ENCODE measurements around the gene RNU1-1.
"Not testable (repeated sequence)": the region's sequence is repeated elsewhere in the genome, so short reads cannot be mapped to it uniquely, and the experiment has no call there.

The RNU1-1 gene

DNA sequence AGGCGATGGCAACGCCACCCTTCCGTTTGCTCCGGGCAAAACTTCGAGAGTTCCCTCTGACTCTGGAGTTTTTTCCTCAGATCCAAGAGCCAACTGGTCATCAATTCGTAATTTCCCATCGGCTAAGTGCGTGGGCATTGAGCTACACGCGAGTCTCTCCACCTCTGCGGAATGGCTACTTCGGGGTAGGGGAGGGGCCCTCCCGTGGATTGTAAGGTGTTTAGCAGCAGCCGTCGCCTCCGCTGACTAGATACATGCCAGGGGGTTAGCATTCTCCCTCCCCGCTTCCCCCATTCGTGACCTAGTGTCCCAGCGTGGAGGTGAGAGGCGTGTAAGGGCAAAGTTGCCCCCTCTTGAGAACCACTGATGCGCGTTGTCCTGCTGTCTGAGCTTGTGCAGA lies 21.8 kb upstream of the RNU1-1 start:
- H3K4me1 ChIP-seq, result peaks cover 0 to 18% (median 8%) of the 10 kb centered on the region in 10 experiments; a peak in 16 of 20 replicates
- peaks cover 5 to 20% (median 14%) of the 10 kb centered on the region in 11 experiments for H3K27me3 ChIP-seq
- H3K9me3 ChIP-seq (replicated peaks in 1 of 11), result peaks cover 9 to 29% (median 19%) of the 10 kb centered on the region in 11 experiments; a peak in 19 of 22 replicates
- not testable (repeated sequence) for H4K20me1 ChIP-seq, H3K27ac ChIP-seq, H3K36me3 ChIP-seq, H3K9ac ChIP-seq, H3K4me3 ChIP-seq, H3K4me2 ChIP-seq

DNA sequence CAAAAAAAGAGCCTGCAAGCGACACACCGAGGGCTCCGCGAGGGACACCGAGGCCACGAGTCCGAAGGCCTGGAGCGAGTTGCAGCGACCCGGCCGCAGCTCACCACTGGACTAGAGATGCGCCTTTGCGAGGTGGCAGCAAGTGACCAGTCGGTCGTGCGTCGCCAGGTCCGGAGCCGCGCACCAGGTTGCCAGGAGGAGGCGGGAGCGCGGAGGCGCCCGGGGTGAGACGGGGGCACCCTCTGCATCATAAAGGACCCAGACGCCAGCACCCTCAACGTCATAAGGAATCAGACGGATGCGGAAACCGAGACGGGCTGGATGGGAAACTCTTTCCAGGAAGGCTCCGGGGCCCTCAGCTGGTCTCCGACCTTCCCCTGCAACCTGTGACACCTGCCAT lies 21.4 kb upstream of the RNU1-1 start:
- not testable (repeated sequence) for H3K4me2 ChIP-seq, H3K4me3 ChIP-seq, H4K20me1 ChIP-seq, H3K36me3 ChIP-seq, H3K27ac ChIP-seq, H3K9ac ChIP-seq
- H3K27me3 ChIP-seq, result peaks cover 5 to 20% (median 14%) of the 10 kb centered on the region in 11 experiments
- peaks cover 0 to 17% (median 8%) of the 10 kb centered on the region in 10 experiments; a peak in 16 of 20 replicates for H3K4me1 ChIP-seq
- H3K9me3 ChIP-seq (replicated peaks in 1 of 11), result peaks cover 9 to 29% (median 19%) of the 10 kb centered on the region in 11 experiments; a peak in 19 of 22 replicates

DNA sequence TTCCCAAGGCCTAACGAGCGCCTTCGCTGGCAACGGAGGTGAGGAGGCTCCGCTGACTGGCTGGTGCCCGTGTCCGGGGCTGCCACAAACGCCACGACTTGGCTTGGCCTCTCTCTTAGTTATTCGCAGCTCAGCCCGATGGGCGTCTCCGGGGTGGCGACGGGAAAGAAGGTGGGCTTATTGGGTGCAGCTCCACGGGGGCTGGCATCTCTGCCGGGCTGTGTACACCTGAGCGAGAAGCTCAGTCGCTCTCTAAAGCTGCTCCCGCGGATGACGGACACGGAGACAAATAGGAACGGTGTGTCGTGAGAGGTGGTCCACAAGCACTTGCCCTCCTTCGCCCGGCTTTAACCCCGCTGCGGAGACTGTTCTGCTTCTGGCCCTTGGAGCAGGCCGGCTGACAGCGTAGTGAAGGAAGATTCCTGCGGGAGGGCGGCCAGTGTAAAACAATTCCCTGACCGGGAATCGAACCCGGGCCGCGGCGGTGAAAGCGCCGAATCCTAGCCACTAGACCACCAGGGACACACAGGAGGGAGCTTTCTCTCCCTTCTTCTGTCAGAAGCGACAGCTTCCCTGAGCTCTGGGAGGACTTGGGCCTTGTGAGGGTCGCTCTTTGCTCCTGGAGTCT lies 20.9 kb upstream of the RNU1-1 start:
- not testable (repeated sequence) for H3K4me3 ChIP-seq, H3K9ac ChIP-seq, H3K4me2 ChIP-seq

DNA sequence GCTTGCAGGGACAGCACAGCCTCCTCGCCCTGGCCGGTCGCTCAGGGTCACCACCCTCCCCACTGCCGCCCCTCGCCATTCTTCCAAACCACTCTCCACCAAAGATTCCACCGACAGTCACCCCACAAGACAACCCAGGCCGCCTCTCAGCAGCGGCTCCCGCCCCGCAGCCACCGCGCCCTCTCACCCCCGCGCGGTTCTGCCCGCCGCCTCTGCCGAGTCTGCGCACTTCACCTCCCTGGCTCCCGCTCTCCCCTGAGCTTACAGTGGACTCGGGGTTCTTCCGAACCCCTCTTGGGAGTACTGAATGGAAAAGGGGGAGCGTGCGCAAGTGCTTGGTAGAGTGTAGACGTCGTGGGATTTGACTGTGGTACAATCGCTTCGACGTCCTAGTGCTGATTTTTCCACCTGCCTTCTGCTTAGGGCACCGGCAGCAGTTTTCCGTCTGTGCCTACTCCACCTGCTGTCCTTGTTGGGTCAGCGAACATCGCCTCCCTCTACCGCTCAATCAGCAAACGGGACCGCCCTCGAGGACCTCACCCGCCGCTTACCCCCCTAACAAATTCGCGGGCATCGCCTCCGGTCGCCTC lies 20.2 kb upstream of the RNU1-1 start:
- H3K9ac ChIP-seq, H3K36me3 ChIP-seq, H4K20me1 ChIP-seq, H3K4me2 ChIP-seq, H3K27ac ChIP-seq, H3K4me3 ChIP-seq: not testable (repeated sequence)
- peaks cover 5 to 20% (median 14%) of the 10 kb centered on the region in 11 experiments for H3K27me3 ChIP-seq
- H3K4me1 ChIP-seq, result peaks cover 0 to 12% (median 4%) of the 10 kb centered on the region in 10 experiments; a peak in 11 of 20 replicates
- peaks cover 9 to 29% (median 19%) of the 10 kb centered on the region in 11 experiments; a peak in 19 of 22 replicates for H3K9me3 ChIP-seq (replicated peaks in 1 of 11)

More for the DNA sequence above, 20.9 kb upstream of the RNU1-1 start:
- H3K27ac ChIP-seq, H4K20me1 ChIP-seq, H3K36me3 ChIP-seq: not testable (repeated sequence)
- Histone ChIP-seq H3K9me3 (replicated peaks in 1 of 11) (peaks cover 9 to 29% (median 19%) of the 10 kb centered on the region in 11 experiments; a peak in 19 of 22 replicates), H3K27me3 (peaks cover 5 to 20% (median 14%) of the 10 kb centered on the region in 11 experiments), H3K4me1 (peaks cover 0 to 12% (median 4%) of the 10 kb centered on the region in 10 experiments; a peak in 12 of 20 replicates)

DNA sequence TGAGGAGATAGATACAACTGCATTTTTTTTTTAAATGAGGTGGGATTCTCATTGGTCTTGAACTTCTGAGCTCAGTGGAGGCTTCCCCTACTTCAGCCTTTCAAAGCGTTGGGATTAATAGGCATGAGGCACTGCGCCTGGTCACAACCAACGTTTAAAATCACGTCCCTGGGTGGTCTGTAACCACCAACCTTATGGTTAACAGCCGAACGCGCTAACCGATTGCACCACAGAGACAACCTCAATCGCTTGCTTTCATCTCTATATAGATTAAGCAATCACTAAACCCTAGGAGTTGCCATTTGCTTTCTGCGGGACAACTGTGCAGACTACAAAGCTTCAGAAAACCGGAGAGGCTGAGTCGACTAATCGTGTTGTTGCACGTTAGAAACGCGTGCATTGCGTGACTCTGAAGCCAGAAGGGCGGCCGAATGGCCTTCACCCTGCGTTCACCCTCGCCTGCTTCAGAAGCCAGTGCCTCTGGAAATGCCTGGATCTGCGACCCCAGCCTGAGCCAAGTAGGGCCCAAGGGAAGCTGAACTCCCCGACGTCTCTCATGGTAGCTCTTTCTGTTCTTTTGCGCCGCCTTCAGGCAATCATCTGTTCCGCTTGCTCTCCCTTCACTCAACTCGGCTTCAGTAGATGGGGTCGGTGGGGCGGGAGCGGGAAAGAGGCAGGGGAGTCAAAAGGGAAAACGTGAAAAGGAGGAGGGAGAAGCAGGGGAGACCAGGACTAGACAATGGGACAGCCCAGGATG lies 18.3 kb upstream of the RNU1-1 start:
- H3K9ac ChIP-seq, H3K27ac ChIP-seq, H3K4me3 ChIP-seq, H3K4me2 ChIP-seq, H4K20me1 ChIP-seq, H3K36me3 ChIP-seq, H3K4me1 ChIP-seq: not testable (repeated sequence)
- peaks cover 5 to 20% (median 14%) of the 10 kb centered on the region in 11 experiments for H3K27me3 ChIP-seq
- H3K9me3 ChIP-seq (replicated peaks in 1 of 11), result peaks cover 9 to 29% (median 19%) of the 10 kb centered on the region in 11 experiments; a peak in 19 of 22 replicates

DNA sequence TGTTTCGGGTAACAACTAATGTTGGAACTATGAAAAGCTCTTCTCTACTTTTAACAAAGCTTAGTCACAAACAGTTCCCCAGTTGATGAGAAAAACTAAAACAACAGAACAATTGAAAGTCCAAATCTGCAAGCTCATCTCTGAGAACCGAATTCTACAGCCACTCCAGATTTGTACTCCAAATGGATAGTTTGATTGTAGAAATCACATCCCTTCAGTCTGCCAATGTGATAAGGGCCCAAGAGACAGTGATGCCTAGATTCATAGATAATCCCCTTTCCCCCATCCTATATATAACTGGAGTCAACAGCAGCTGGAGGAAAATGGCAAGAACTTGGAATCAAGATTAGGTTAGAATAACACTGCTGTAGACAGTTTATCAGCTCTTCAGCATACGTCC lies 14.3 kb upstream of the RNU1-1 start:
- H3K9ac ChIP-seq; H3K4me1 ChIP-seq; H3K4me2 ChIP-seq; H4K20me1 ChIP-seq; H3K4me3 ChIP-seq; H3K9me3 ChIP-seq (replicated peaks in 1 of 11); H3K27ac ChIP-seq; H3K36me3 ChIP-seq; H3K27me3 ChIP-seq: not testable (repeated sequence)

DNA sequence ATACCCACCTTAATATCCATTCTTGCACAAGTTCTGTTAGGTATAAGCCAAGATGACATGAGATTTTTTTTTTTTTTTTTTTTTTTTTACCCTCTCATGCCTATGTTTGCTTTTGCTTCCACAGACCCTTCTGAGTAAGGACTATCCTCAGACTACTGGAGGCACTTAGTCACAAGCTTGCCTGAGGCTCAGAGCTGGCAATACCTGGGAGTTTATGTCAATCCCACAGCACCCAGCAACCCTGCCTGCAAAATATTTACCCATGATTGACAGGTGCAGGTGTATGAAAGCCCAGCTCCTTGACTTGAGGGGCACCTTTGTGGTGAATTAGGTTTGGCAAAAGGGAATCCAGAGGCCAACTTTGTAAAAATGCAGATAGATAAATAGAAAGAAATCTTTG lies 11.7 kb upstream of the RNU1-1 start:
- H3K4me3 ChIP-seq; H4K20me1 ChIP-seq; H3K36me3 ChIP-seq; H3K27me3 ChIP-seq; H3K4me2 ChIP-seq; H3K9me3 ChIP-seq (replicated peaks in 1 of 11); H3K9ac ChIP-seq; H3K4me1 ChIP-seq; H3K27ac ChIP-seq: not testable (repeated sequence)

DNA sequence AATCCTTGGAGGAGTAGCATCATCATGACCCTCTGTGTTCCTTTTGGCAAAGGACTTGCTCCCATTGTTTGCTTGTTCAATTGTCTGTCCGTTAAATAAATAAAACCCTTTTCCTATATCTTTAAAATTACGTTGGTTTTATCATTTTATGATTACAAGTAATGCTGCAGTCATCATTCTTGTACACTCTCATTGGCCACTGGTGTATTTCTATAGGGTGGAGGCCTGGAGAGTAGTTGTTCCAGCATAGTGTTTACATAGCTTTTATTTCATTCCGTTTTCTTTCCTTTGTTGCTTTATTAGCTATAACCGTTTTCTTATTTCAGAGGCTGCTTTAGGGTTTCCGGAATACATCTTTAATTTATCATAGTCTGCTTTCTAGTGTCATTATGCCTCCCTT lies 7.6 kb upstream of the RNU1-1 start:
- not testable (repeated sequence) for H3K27me3 ChIP-seq; H3K9me3 ChIP-seq (replicated peaks in 1 of 11); H3K4me2 ChIP-seq; H3K27ac ChIP-seq; H3K4me3 ChIP-seq; H3K9ac ChIP-seq; H4K20me1 ChIP-seq; H3K36me3 ChIP-seq; H3K4me1 ChIP-seq

DNA sequence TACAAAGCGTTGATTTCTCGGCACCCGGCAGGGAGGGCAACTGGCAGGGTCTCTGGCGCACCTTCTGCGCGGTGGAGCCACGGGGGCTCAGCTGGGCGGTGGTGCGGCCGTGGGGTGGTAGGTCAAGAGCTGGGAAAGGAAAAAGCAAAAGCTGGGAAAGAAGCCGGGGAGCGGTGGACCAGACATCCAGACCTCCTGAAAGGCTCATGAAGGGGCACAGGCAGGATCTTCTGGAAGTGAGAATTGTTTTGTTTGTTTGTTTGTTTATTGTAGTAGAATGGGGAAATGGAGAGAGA lies 7.2 kb upstream of the RNU1-1 start:
- Histone ChIP-seq H3K27me3 (peaks cover 0 to 8% (median 0%) of the 10 kb centered on the region in 11 experiments; a peak in 4 of 22 replicates), H3K4me3 (no peak overlapping the region), H4K20me1 (no peaks in the 10 kb centered on the region), H3K4me2 (no peak overlapping the region), H3K27ac (no peak overlapping the region), H3K4me1 (peaks cover 0 to 7% (median 0%) of the 10 kb centered on the region in 10 experiments; a peak in 1 of 20 replicates), H3K36me3 (no peaks in the 10 kb centered on the region), H3K9me3 (replicated peaks in 1 of 11) (no peaks in the 10 kb centered on the region), H3K9ac (no peak overlapping the region)
- no peak for TF ChIP-seq Cebpa-rat (IDR thresholded peaks at IDR 0.05)

DNA sequence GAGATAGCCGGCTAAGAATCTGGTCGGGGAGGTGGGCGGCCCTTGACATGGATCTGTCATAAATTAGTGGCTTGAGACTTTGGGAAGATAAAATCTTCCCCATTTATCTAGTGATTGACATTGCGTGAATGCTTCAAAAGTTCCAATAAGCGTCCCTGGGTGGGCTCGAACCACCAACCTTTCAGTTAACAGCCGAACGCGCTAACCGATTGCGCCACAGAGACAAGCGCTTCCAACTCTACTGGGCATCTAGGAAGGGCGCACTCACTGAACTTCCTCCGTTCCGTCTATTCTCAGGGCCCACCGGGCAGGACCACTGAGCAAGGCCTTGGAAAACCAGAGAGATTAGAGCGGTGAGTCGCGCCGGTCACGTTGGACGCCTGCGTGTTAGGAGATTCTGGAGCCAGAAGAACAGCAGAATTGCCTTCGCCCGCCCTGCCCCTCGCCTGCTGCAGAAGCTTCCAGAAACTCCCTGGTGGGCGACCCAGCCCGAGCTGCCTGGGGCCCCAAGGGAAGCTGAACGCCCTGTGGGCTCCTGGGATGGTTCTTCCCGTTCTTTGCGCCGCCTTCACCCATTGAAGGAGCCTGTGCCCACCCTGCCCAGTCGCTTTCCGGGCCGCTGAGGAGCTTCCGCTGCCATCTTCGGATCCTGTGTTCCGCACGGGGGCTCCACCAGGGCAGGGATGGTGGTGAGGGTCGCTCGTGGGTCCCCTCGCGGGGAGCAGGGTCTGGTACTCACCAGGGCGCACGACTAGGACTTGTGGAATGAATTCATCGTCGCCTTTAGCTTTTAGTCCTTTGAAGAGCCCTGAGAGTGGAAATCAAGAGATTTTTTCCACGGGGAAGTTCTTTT lies 6.6 kb upstream of the RNU1-1 start:
- H3K9ac ChIP-seq; H3K36me3 ChIP-seq; H3K27me3 ChIP-seq; H3K4me3 ChIP-seq; H4K20me1 ChIP-seq; H3K9me3 ChIP-seq (replicated peaks in 1 of 11); H3K4me2 ChIP-seq; H3K4me1 ChIP-seq; H3K27ac ChIP-seq: not testable (repeated sequence)

DNA sequence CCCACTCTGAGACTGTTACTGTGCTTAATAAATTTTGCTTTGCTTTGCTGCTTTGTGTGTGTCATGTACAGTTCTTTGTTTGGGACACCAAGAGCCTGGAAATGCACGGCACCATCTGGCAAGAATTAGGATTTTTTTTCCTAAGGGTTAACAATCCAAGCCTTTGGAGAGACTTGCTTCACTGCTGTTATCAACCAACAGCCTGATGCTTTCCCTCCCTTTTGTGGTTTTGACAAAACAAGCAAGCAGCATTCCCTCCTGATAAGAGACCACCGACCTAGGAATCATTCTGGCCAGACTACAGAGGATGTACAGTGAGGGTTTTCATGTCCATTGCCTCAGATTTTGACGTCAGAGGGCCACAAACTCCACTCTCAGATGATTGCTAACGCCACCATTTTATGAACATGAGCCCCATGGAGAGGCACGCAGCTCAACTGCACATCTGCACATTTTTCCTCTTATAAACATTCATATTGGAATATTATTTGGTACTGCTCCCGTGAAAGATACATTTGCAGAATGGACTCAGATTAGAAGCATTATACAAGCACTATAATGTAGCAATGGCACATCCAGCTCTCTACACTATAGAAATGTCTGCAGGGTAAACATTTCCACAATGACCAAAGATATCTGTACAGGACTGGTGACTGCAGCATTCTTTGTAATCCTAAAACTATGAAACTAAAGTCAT lies 5.3 kb upstream of the RNU1-1 start:
- not testable (repeated sequence) for H3K27me3 ChIP-seq; H3K4me3 ChIP-seq; H3K9ac ChIP-seq; H3K9me3 ChIP-seq (replicated peaks in 1 of 11); H3K4me1 ChIP-seq; H3K36me3 ChIP-seq; H3K27ac ChIP-seq; H4K20me1 ChIP-seq; H3K4me2 ChIP-seq

DNA sequence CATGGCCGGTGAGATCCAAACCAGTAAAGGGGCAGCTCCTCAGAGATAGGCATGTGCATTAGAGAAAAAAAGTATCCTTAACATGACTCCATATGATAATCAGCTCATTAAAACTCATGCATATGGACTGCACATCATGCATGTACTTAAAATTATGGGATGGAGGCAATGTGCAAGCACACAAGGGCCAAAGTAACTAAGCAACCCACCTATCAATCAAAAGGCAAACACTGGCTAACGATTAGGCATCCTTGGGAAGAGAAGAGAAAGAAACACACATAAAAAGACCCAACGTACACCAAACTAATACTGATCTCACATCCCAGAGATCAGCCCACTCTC lies 4.8 kb upstream of the RNU1-1 start:
- not testable (repeated sequence) for H3K27ac ChIP-seq; H4K20me1 ChIP-seq; H3K9ac ChIP-seq; H3K36me3 ChIP-seq; H3K9me3 ChIP-seq (replicated peaks in 1 of 11); H3K27me3 ChIP-seq; H3K4me3 ChIP-seq; H3K4me1 ChIP-seq; H3K4me2 ChIP-seq

All from BLaER1 treated with 17β-estradiol and CSF1 and Interleukin-3, amounts not matched to agents 10 nM and 100 nM (cell line).